Cardiac muscle cell (in vitro differentiated cells and primary cell): ENCODE measurements around the gene LGI2. TPM values are rescaled to one million over a fixed set of nuclear protein-coding genes. Genes with fewer than 3 reads are reported as not detected.

Experiments
- DNase-seq, 2 donors: peaks; one replicate each; pipeline versions ENCODE4 v3.0.0 to v3.0.0-alpha.2; 2010 to 2017; ENCODE audit warnings: low read depth in 1 of 2, low spot score in 1 of 2
- H3K27ac ChIP-seq: fragments of 200-600 bp; sonication (generic); 2 replicates; pipeline ENCODE4 v1.5.1; 2016
- H3K27me3 ChIP-seq: fragments of 200-600 bp; sonication (generic); 2 replicates; pipeline ENCODE4 v1.6.0; 2016; ENCODE audit warnings: control low read depth
- H3K36me3 ChIP-seq: fragments of 200-600 bp; sonication (generic); 2 replicates; pipeline ENCODE4 v1.5.1; 2016; ENCODE audit warnings: control low read depth
- H3K4me1 ChIP-seq: fragments of 200-600 bp; sonication (generic); 2 replicates; pipeline ENCODE4 v1.8.1; 2017; ENCODE audit warnings: low read depth, mild to moderate bottlenecking, mixed run types
- H3K4me3 ChIP-seq: fragments of 200-600 bp; sonication (generic); 2 replicates; pipeline ENCODE4 v1.5.1; 2016; ENCODE audit warnings: mild to moderate bottlenecking
- H3K9me3 ChIP-seq: fragments of 200-600 bp; sonication (generic); 2 replicates; pipeline ENCODE4 v1.5.1; 2017; ENCODE audit warnings: low read depth, mild to moderate bottlenecking, control low read depth
- polyA plus RNA-seq: library from polyadenylated mRNA; unstranded; fragments of >200 nt; fragmentation: Nextera tagmentation; extraction: Ambion mirVana; gene quantifications from 2 replicates; pipeline ENCODE4 v1.2.1, GENCODE V29; 2016
- total RNA-seq: library from RNA; depleted of rRNA; stranded (reverse); fragments of >200 nt; gene quantifications from 2 replicates; pipeline ENCODE4 v1.2.3, GENCODE V29; 2016
- TF ChIP-seq, protein P1 (sequence below): IDR thresholded peaks from 2 replicates; pipeline ENCODE4 v1.5.1; 2012; ENCODE audit warnings: low read depth, mild to moderate bottlenecking, low read length

The LGI2 gene
- total and polyA plus RNA-seq, 2 experiments from 2014 or later = 7.2 to 8.7 TPM

DNA sequence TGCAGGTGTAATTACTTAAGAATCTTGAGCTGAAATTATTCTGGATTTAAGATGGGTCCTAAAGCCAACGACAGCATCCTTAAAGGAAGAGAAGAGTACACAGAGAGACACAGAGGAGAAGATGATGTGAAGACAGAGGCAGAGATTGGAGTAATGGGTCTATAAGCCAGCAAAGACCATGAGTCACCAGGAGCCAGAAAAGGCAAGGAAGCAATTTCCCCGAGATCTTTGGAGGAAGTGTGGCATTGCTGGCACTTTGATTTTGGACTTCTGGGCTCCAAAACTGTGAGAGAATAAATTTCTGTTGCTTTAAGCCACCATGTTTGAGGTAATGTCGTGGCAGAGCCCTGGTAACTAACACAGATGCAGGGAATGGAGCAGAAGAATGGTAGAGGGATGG, 32.4 kb upstream of the LGI2 start:
- no peak for DNase-seq
- no peaks in the 10 kb centered on the region for H3K4me1 ChIP-seq
- H3K27ac ChIP-seq = no peak overlapping the region
- H3K36me3 ChIP-seq = no peaks in the 10 kb centered on the region
- no peaks in the 10 kb centered on the region for H3K9me3 ChIP-seq
- H3K4me3 ChIP-seq = no peak overlapping the region
- H3K27me3 ChIP-seq = no peaks in the 10 kb centered on the region
- TF ChIP-seq, protein P1, sequence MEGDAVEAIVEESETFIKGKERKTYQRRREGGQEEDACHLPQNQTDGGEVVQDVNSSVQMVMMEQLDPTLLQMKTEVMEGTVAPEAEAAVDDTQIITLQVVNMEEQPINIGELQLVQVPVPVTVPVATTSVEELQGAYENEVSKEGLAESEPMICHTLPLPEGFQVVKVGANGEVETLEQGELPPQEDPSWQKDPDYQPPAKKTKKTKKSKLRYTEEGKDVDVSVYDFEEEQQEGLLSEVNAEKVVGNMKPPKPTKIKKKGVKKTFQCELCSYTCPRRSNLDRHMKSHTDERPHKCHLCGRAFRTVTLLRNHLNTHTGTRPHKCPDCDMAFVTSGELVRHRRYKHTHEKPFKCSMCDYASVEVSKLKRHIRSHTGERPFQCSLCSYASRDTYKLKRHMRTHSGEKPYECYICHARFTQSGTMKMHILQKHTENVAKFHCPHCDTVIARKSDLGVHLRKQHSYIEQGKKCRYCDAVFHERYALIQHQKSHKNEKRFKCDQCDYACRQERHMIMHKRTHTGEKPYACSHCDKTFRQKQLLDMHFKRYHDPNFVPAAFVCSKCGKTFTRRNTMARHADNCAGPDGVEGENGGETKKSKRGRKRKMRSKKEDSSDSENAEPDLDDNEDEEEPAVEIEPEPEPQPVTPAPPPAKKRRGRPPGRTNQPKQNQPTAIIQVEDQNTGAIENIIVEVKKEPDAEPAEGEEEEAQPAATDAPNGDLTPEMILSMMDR = no peak

DNA sequence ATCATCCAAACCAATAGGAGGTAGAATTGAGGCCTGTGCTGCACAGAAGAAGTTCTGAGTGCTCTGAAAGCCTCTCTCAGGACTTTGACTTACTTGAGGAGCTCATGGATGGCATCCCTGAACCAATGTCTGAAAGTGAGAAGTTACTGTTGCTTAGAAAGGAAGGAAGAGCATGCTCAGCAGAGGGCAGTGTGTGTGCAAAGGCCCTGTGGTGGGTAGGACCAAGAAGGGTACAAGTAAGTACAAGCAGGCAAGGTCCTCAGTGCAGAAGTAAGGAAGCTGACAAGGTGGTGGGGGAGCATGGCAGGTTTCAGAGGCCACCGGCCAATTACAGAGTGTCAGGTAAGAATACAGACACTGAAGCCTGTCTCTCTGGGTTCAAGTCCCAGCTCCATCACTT, 31.4 kb upstream of the LGI2 start:
- TF ChIP-seq, protein P1 = no peak
- Histone ChIP-seq H3K36me3 (no peaks in the 10 kb centered on the region), H3K4me1 (no peaks in the 10 kb centered on the region), H3K9me3 (no peaks in the 10 kb centered on the region), H3K27ac (no peak overlapping the region), H3K27me3 (no peaks in the 10 kb centered on the region), H3K4me3 (no peak overlapping the region)
- DNase-seq = no peak

DNA sequence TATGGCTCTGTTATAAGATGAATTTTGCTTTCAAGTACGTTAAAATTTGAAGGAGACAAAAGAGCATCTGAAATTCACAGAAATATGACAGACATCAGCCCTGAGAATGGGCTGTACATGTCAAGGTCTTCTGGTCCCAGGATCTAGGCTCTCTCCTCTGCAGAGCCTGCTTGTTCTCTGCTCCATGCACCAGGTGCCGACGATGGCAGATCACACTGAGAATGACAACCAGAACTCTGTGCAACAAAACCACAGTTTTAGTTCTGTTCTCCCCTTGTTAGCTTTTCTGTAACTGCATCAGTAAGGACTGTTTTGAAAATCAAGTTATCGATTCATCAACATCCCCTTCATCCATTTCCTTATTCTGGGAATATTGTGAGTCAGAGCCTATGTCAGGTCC, 30.9 kb upstream of the LGI2 start:
- Histone ChIP-seq H3K27ac (no peak overlapping the region), H3K36me3 (no peaks in the 10 kb centered on the region), H3K27me3 (no peaks in the 10 kb centered on the region), H3K9me3 (no peaks in the 10 kb centered on the region), H3K4me3 (no peak overlapping the region), H3K4me1 (no peaks in the 10 kb centered on the region)
- TF ChIP-seq, protein P1 = no peak
- no peak for DNase-seq

DNA sequence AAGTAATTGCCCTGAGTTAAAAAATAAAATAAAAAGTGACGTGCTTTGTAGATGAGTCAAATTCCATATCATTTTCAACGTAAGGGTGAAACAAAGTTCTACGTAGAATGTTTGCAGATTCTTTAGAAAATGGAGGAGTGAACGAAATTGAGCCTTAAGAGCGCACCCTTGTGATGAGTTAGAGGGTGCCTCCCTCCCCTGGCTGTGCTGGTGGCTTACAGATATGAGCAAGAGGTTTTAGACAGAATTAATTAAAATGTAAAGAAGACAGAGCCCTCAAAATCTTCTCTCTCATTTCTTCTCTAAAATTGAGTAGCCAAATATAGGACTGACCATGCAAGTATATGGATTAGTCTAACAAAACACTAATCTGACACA, 30.2 kb upstream of the LGI2 start:
- DNase-seq = peak in 1 of 2 donors; percentile 71
- Histone ChIP-seq H3K4me3 (no peak overlapping the region), H3K27ac (no peak overlapping the region), H3K36me3 (no peaks in the 10 kb centered on the region), H3K4me1 (no peaks in the 10 kb centered on the region), H3K9me3 (no peaks in the 10 kb centered on the region), H3K27me3 (no peaks in the 10 kb centered on the region)
- TF ChIP-seq, protein P1 = peak; percentile 41

DNA sequence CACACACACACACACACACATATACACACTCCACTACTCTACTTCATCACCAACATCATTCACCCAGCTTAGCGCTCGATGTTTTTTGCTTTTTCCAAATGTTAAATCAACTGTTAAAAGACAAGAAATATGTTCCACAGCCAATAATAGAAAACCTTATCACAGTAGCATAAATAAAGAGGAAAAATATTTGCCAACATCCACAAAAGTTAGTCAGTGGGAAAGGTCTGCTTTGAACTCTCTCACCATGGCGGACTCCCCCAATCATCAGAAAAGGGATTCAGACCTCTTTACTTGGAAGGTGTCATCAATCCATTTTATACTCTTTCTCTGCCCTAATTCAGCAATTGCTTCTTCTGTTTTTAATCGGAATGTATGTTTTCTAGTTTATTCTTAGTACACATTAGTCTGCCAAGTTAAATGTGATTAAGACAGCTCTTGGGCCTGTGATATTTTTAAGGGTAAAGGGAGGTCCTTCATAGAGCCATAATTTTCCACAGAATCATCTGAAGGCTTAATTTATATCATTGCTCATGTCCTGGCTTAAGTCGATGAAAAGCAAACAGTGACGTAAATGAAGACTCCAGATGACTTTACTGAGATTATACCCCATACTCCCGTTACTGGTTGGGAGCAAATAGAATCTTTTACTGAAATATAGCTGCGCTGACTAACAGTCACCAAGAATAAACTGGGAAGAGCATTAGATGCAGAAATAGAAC, 29.7 kb upstream of the LGI2 start:
- Histone ChIP-seq H3K27me3 (no peaks in the 10 kb centered on the region), H3K36me3 (no peaks in the 10 kb centered on the region), H3K4me1 (no peaks in the 10 kb centered on the region), H3K27ac (no peak overlapping the region), H3K9me3 (no peaks in the 10 kb centered on the region), H3K4me3 (no peak overlapping the region)
- TF ChIP-seq, protein P1 = no peak
- DNase-seq = peak in 1 of 2 donors; percentile 59
